ENCODE measurements around the gene TSEN34. TPM values are rescaled to one million over a fixed set of nuclear protein-coding genes. Genes with fewer than 3 reads are reported as not detected.
A peak's percentile ranks its signal among the peaks of the same experiment; 100 is the strongest.

TSEN34 gene
- total RNA-seq (2021): 32.0 to 34.3 TPM (median 32.5 TPM) in 3 replicates
- percentile 73 among the genes with signal in this experiment for Bru-seq, nascent RNA
- long read RNA-seq, experiment 1, transcript TSEN34-201 (5 exons, 2,294 nt): minor isoform, 22 of 132 reads
- long read RNA-seq, experiment 1, transcript TSEN34-203 (4 exons, 1,349 nt): major isoform, 83 of 132 reads
- long read RNA-seq, experiment 1, partial matches to known transcripts: 11 of 132 reads
- long read RNA-seq, experiment 1, other reads (novel, unspliced or antisense): 10 of 132 reads
- long read RNA-seq, experiment 2, transcript TSEN34-203 (4 exons, 1,349 nt): major isoform, 38 of 70 reads
- long read RNA-seq, experiment 2, transcript TSEN34-201 (5 exons, 2,294 nt): minor isoform, 9 of 70 reads
- long read RNA-seq, experiment 2, transcript TSEN34-207 (3 exons, 2,372 nt): minor isoform, 7 of 70 reads
- long read RNA-seq, experiment 2, partial matches to known transcripts: 10 of 70 reads
- long read RNA-seq, experiment 2, other reads (novel, unspliced or antisense): 4 of 70 reads
- long read RNA-seq, experiment 3, partial matches to known transcripts: 0 of 3 reads
- long read RNA-seq, experiment 3, other reads (novel, unspliced or antisense): 1 of 3 reads

- ChIA-PET CTCF (interaction anchor here (1.0 to 4.2 kb wide), 12 partner anchors 10 to 292 kb away, joined by 3 to 84 read pairs (median 4); partner anchors contain the start of gene TMC4), POLR2A (interaction anchor here (1.0 to 4.3 kb wide), 10 partner anchors 10 to 126 kb away, joined by 3 to 25 read pairs (median 4); partner anchors contain the start of genes CNOT3, LENG1, RPS9 and TMC4)
- H3K27ac Mint-ChIP-seq: peak within 1 kb of the TSS; percentile 100
- H3K36me3 Mint-ChIP-seq: peaks cover 44% of the 10 kb centered on the region
- H3K9me3 Mint-ChIP-seq: no peaks in the 10 kb centered on the region
- DNase-seq (ENCODE audit: low spot score): peak; percentile 80
- H3K4me1 Mint-ChIP-seq: peaks cover 32% of the 10 kb centered on the region
- ATAC-seq: peak; percentile 1
- H3K27me3 Mint-ChIP-seq (ENCODE audit: low read depth): peaks cover 3% of the 10 kb centered on the region; the same call in 1 of the 2 replicates
- H3K4me3 Mint-ChIP-seq: peak within 1 kb of the TSS; percentile 85
- TF ChIP-seq ZSCAN18 (CRISPR knock-in tag; IDR thresholded peaks at IDR 0.05) (no peak), STAT6 (CRISPR knock-in tag; conservative IDR thresholded peaks at IDR 0.05; ENCODE audit: low read depth) (no peak), CBFB (CRISPR knock-in tag; IDR thresholded peaks at IDR 0.05; ENCODE audit: low read depth) (0 out of 2 replicates have a peak, but pooled peaks have one; percentile 72), ZNF396 (CRISPR knock-in tag; IDR thresholded peaks at IDR 0.05; ENCODE audit: borderline replicate concordance) (no peak), MYBL2 (CRISPR knock-in tag; IDR thresholded peaks at IDR 0.05) (peak; percentile 59; the same call in 1 of the 2 replicates), ZBTB21 (CRISPR knock-in tag; IDR thresholded peaks at IDR 0.05; ENCODE audit: borderline replicate concordance) (no peak), ZNF317 (CRISPR knock-in tag; IDR thresholded peaks at IDR 0.05; ENCODE audit: borderline replicate concordance, low read depth) (no peak; the same call in 1 of the 2 replicates), GABPB1 (CRISPR knock-in tag; IDR thresholded peaks at IDR 0.05) (no peak), ZNF263 (CRISPR knock-in tag; IDR thresholded peaks at IDR 0.05; ENCODE audit: low read depth) (no peak), IRF1 (CRISPR knock-in tag; IDR thresholded peaks at IDR 0.05) (peak; percentile 55; the same call in 1 of the 2 replicates), SP1 (CRISPR knock-in tag; conservative IDR thresholded peaks at IDR 0.05) (peak; percentile 49; the same call in 1 of the 2 replicates), IRF2 (CRISPR knock-in tag; IDR thresholded peaks at IDR 0.05; ENCODE audit: borderline replicate concordance, low read depth) (0 out of 2 replicates have a peak, but pooled peaks have one; percentile 16), ESRRA (CRISPR knock-in tag; IDR thresholded peaks at IDR 0.05; ENCODE audit: borderline replicate concordance) (0 out of 2 replicates have a peak, but pooled peaks have one; percentile 35)
- TF ChIP-seq, protein P1, sequence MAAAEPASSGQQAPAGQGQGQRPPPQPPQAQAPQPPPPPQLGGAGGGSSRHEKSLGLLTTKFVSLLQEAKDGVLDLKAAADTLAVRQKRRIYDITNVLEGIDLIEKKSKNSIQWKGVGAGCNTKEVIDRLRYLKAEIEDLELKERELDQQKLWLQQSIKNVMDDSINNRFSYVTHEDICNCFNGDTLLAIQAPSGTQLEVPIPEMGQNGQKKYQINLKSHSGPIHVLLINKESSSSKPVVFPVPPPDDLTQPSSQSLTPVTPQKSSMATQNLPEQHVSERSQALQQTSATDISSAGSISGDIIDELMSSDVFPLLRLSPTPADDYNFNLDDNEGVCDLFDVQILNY (CRISPR knock-in tag; IDR thresholded peaks at IDR 0.05): peak; percentile 71; the same call in 1 of the 2 replicates
- TF ChIP-seq, protein P2, sequence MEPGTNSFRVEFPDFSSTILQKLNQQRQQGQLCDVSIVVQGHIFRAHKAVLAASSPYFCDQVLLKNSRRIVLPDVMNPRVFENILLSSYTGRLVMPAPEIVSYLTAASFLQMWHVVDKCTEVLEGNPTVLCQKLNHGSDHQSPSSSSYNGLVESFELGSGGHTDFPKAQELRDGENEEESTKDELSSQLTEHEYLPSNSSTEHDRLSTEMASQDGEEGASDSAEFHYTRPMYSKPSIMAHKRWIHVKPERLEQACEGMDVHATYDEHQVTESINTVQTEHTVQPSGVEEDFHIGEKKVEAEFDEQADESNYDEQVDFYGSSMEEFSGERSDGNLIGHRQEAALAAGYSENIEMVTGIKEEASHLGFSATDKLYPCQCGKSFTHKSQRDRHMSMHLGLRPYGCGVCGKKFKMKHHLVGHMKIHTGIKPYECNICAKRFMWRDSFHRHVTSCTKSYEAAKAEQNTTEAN (CRISPR knock-in tag; IDR thresholded peaks at IDR 0.05): 0 out of 2 replicates have a peak, but pooled peaks have one; percentile 27
- TF ChIP-seq, protein P3, sequence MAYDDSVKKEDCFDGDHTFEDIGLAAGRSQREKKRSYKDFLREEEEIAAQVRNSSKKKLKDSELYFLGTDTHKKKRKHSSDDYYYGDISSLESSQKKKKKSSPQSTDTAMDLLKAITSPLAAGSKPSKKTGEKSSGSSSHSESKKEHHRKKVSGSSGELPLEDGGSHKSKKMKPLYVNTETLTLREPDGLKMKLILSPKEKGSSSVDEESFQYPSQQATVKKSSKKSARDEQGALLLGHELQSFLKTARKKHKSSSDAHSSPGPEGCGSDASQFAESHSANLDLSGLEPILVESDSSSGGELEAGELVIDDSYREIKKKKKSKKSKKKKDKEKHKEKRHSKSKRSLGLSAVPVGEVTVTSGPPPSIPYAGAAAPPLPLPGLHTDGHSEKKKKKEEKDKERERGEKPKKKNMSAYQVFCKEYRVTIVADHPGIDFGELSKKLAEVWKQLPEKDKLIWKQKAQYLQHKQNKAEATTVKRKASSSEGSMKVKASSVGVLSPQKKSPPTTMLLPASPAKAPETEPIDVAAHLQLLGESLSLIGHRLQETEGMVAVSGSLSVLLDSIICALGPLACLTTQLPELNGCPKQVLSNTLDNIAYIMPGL (CRISPR knock-in tag; IDR thresholded peaks at IDR 0.05): peak; percentile 48; the same call in 1 of the 2 replicates
- TF ChIP-seq, protein P4, sequence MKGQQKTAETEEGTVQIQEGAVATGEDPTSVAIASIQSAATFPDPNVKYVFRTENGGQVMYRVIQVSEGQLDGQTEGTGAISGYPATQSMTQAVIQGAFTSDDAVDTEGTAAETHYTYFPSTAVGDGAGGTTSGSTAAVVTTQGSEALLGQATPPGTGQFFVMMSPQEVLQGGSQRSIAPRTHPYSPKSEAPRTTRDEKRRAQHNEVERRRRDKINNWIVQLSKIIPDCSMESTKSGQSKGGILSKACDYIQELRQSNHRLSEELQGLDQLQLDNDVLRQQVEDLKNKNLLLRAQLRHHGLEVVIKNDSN (CRISPR knock-in tag; IDR thresholded peaks at IDR 0.05): 0 out of 2 replicates have a peak, but pooled peaks have one; percentile 3
- TF ChIP-seq, protein P5, sequence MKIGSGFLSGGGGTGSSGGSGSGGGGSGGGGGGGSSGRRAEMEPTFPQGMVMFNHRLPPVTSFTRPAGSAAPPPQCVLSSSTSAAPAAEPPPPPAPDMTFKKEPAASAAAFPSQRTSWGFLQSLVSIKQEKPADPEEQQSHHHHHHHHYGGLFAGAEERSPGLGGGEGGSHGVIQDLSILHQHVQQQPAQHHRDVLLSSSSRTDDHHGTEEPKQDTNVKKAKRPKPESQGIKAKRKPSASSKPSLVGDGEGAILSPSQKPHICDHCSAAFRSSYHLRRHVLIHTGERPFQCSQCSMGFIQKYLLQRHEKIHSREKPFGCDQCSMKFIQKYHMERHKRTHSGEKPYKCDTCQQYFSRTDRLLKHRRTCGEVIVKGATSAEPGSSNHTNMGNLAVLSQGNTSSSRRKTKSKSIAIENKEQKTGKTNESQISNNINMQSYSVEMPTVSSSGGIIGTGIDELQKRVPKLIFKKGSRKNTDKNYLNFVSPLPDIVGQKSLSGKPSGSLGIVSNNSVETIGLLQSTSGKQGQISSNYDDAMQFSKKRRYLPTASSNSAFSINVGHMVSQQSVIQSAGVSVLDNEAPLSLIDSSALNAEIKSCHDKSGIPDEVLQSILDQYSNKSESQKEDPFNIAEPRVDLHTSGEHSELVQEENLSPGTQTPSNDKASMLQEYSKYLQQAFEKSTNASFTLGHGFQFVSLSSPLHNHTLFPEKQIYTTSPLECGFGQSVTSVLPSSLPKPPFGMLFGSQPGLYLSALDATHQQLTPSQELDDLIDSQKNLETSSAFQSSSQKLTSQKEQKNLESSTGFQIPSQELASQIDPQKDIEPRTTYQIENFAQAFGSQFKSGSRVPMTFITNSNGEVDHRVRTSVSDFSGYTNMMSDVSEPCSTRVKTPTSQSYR (CRISPR knock-in tag; IDR thresholded peaks at IDR 0.05): 0 out of 2 replicates have a peak, but pooled peaks have one; percentile 3
- TF ChIP-seq, protein P6, sequence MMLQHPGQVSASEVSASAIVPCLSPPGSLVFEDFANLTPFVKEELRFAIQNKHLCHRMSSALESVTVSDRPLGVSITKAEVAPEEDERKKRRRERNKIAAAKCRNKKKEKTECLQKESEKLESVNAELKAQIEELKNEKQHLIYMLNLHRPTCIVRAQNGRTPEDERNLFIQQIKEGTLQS (CRISPR knock-in tag; conservative IDR thresholded peaks at IDR 0.05): no peak
Measured at GRCh38 chr19:54191011-54191810, at the start of gene TSEN34. TSEN34 (plus strand) TSS chr19:54191308; CDS start chr19:54191365, 57 bp downstream.
